Activated CD8-positive, alpha-beta memory T cell treated with anti-CD3 and anti-CD28 coated beads for 4 hours (primary cell): ENCODE measurements around the gene NCK2.

Source experiments
- DNase-seq, 2 donors: peaks; one replicate each; pipeline ENCODE4 v3.0.0-alpha.2; 2020; ENCODE audit warnings: low read depth in 2 of 2

Gene NCK2

GRCh38 chr2:105814291-105814940 lies 69.7 kb downstream of the NCK2 start:
- DNase-seq: no peak

DNA sequence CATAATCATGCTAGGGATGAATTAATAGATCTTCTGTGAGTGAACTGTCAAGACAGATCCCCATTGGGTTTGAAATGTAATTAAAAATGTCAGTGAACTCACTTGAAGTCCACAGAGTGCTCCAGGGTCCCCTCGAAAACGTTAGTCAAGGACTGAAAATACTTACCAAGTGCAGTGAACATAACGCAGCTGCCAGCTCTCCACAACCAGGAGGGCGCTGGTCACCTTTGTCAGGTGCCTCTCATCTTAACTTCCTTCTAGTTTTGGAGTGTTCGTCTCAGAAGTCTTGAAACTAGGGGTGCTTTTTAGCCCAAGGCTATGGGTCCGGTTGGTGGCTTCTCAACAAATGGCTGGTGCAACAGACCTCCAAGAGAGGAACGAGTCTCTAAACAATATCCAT lies 70.7 kb downstream of the NCK2 start:
- DNase-seq: no peak

- no peak for DNase-seq
Observed at GRCh38 chr2:105820151-105820550, 75.4 kb downstream of the NCK2 start.

GRCh38 chr2:105820691-105821090 lies 76.0 kb downstream of the NCK2 start:
- no peak for DNase-seq

DNA sequence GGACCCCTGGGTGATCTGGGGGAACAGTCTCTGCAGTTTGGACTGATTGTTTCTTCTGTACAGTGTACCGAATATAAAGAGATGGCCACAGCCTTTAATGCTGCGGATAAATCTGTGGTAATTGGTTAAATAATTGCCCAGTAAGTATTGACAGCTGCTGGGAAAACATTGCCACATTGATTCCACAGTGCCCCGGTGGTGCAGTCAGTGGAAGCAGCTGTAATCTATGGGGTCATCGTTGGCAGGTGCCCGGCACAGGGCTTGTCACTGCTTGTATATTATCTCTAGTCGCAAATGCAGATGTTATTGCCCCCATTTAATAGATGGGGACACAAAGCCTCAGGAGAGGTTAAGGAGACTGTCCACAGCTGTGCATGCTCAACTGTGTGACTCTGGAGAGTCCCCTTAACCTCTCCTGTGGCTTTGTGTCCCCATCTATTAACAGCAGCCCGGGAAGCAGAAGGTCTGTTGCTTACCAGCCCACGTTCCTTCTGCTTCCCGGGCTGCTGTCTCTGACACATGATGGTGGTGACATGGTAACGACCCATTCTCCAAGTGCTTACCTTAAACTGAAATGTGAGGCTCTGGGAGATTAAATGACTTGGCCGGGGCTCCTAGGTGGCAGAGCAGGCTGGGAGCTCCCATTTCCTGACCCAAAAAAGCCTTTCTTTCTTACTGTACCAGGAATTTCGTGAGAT lies 76.9 kb downstream of the NCK2 start:
- DNase-seq: no peak

GRCh38 chr2:105822186-105822585 lies 77.5 kb downstream of the NCK2 start:
- no peak for DNase-seq

DNA sequence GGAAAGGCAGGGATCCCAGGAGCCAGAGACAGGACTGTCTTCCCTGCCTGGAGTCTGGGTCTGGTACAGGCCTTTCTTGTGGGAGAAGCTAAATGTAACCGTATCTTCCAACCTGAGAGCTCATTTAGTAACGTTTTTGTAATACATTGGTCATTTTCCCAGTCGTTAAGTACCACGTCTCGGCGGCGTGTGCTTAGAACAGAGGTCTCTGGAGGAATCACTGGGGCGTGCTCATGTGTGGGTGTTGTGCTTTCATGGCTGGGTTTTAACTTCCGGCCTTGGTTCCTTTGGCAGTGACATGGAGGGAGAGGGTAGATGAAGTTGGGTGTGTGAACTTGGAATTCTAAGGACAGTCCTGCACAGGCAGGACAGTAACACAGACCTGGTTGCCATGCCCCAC lies 79.7 kb downstream of the NCK2 start:
- no peak for DNase-seq

DNA sequence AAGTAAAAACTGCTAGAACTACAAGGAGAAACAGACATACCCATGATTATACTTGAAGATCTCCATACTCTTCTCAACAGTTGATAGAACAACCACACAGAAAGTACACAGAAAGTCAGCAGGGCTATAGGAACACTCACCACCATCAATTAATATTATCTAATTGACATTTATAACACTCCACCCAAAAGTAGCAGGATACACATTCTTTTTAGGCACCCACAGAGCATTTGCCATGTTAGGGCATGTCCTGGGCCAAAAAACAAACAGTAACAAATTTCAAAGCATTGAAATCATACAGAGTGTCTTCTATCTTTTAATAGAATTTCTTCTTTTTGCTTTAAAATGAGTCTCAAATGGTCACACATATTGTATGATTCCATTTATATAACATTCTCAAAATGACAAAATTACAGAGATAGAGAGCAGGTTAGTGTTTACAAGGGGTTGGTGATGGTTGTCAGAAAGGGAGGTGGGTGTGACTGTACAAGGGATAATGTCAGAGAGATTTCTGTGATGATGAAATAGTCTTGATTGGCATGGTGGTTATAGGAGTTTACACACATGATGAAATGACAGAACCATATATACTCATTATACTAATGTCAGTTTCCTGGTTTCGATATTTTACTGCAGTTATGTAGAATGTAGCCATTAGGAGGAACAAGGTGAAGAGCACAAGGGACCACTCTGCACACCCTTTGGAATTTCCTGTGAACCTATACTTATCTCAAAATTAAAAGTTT lies 82.8 kb downstream of the NCK2 start:
- DNase-seq: no peak

- no peak for DNase-seq
Observed at GRCh38 chr2:105828558-105828957, 83.8 kb downstream of the NCK2 start.

- no peak for DNase-seq
Observed at GRCh38 chr2:105834931-105835330, 90.2 kb downstream of the NCK2 start.

GRCh38 chr2:105836341-105836740 lies 91.6 kb downstream of the NCK2 start:
- DNase-seq: no peak

DNA sequence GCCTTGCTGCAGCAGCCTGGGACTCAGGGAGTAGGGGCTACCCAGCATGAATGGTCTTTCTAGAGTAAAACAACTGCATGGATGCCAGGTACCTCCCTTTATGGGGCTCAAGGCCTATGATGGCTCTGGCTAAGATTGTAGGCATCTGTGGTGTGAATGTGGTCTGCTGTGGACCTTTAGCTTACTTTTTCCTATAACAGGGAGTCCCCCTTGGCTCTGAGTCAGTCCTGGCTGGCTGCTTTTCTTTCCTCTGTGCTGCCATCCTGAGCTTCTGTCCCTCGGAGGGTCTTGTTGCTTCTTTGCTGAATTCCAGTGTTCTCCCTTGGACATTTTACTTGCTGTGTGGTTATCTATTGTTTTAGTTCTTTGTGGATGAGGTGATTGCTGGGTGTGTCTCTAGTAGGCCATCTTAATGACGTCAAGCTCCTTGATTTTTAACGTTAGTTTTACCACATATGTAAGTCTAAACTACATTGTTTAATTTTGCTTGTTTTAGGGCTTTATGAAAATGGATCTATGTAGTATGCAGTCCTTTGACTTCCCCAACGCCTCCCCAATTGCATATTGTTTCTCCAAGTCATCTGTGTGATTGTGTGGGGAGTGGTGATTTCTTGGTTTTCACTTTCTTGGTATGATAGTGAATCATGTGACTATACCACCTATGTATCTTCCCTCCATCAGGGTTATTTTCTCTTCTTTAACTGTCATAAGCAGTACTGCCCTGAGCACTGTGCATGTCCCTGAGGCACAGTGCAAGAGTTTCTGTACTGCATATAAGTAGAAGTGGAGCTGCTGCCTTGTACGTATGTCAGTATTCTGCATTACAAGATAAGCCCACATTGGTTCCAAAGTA lies 92.4 kb downstream of the NCK2 start:
- no peak for DNase-seq

DNA sequence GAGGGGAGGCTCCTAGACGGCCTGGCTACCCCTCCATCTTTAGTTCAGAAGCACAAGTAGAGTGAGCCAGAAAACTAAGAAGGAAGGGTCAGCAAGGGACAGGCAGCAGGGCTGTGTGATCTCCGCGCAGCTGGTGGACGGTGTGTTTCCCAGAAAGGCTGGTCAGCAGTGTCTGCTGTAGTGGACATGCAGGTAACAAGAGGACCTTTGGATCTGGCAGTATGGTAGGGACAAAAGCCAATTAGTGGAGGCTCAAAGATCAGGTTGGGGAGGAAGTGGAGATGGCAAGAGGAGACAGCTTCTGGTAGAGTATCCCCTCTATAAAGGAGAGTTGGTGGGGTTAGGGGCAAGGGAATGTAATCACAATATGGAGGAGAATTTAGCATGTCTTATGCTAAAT lies 95.1 kb downstream of the NCK2 start:
- DNase-seq: no peak

DNA sequence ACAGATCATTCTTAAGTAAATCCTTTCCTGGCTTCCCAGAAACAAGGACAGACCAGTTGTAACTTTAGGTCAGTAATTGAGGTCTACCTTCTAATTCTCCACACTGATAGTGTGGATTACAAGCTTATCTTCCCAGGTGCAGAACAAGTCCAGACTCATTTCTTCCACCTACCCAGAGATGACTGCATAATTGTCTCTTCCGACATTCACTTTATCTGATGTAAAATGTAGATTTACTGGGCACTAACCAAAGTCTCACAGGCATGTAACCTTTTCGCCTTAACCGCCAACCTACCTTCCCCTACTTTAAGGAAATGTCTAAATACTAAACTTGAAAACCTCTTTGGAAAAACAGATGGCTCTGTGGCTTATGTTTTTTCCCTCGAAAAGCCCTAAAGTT lies 96.2 kb downstream of the NCK2 start:
- DNase-seq: no peak

DNA sequence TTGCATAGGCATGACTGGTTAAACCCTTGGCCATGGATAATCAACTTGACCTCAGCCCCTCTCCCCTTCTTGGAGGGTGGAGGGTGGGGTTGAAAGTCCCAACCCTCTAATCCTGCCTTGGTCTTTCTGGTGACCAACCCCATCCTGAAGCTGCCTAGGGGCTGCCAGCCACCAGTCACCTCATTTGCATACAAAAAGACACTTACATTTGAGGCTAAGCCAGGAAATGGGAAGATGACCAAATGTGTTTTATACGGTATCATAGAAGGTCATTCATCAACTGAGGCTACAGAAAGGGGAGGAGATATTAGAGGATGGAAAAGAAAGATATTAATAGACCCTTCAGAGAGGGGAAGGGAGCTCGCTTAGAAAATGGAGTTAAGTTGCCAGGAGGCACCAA lies 96.8 kb downstream of the NCK2 start:
- no peak for DNase-seq

GRCh38 chr2:105842555-105842954 lies 97.8 kb downstream of the NCK2 start:
- DNase-seq: no peak

GRCh38 chr2:105843476-105844374 lies 99.0 kb downstream of the NCK2 start:
- no peak for DNase-seq

- DNase-seq: no peak
Observed at GRCh38 chr2:105845976-105846375, 101.3 kb downstream of the NCK2 start.

DNA sequence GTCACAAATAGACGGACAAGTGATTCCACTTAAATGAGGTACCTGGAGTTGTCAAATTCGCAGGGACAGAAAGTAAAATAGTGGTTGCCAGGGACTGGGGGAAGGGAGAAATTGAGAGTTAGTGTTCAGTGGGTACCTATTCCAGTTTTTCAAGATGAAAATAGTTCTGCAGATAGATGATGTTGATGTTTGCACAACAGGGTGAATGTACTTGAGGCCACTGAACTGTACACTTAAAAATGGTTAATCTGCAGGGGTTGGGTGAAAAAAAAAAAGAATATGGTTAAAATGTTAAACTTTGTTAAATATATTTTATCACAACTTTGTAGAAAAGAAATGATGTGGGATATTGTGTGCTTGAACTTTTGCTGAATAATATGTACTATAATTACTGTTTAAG lies 102.3 kb downstream of the NCK2 start:
- no peak for DNase-seq

DNA sequence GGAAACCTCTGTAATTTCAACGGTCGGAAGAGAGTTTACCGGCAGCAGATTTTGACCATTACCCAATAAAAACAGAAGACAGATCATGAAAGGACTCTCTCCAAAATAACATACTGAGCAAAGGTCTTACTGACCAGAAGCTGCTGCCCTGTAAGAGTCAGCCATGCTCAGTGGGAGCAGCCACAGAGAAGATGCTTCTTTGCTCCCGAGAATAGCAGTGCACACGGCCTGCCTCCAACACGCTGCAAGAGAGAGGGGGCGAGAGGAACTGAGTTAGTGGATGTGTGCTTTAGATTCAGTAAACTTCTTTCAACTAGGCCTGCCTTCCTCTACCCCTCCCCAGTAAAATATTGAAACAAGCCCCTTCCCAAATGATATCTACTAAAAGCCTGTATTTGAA lies 103.7 kb downstream of the NCK2 start:
- DNase-seq: no peak
